KMS-11 (cell line): ENCODE measurements around the gene GPANK1.

ENCODE experiments used
- H2AFZ ChIP-seq: fragments of 200-600 bp; sonication (generic); 2 replicates; pipeline ENCODE4 v1.6.1; 2016; ENCODE audit warnings: antibody characterized with exemption, mixed run types, low read depth
- H3K27ac ChIP-seq: fragments of 200-600 bp; sonication (generic); 2 replicates; pipeline ENCODE4 v1.6.1; 2016; ENCODE audit warnings: mild to moderate bottlenecking, mixed run types
- H3K27me3 ChIP-seq: fragments of 200-600 bp; sonication (generic); 2 replicates; pipeline ENCODE4 v1.6.1; 2017; ENCODE audit warnings: mild to moderate bottlenecking, low read depth, mixed run types, moderate library complexity; ENCODE audit not compliant: insufficient read depth
- H3K36me3 ChIP-seq: fragments of 200-600 bp; sonication (generic); 2 replicates; pipeline ENCODE4 v1.6.1; 2017; ENCODE audit warnings: mild to moderate bottlenecking, mixed run types; ENCODE audit not compliant: insufficient read depth
- H3K4me1 ChIP-seq: fragments of 200-600 bp; sonication (generic); 2 replicates; pipeline ENCODE4 v1.6.1; 2016; ENCODE audit warnings: mild to moderate bottlenecking, low read depth, mixed run types; ENCODE audit not compliant: poor library complexity, severe bottlenecking
- H3K4me2 ChIP-seq: fragments of 200-600 bp; sonication (generic); 2 replicates; pipeline ENCODE4 v1.7.0; 2016; ENCODE audit warnings: mild to moderate bottlenecking, mixed run types
- H3K4me3 ChIP-seq: fragments of 200-600 bp; sonication (generic); IDR thresholded peaks from 2 replicates; pipeline ENCODE4 v1.6.1; 2017; ENCODE audit warnings: low read depth, low read length, mixed read lengths; ENCODE audit not compliant: insufficient read depth
- H3K79me2 ChIP-seq: fragments of 200-600 bp; sonication (generic); 2 replicates; pipeline ENCODE4 v1.6.1; 2016; ENCODE audit warnings: low read depth, mixed run types; ENCODE audit not compliant: insufficient read depth
- H3K9ac ChIP-seq: fragments of 200-600 bp; sonication (generic); 2 replicates; pipeline ENCODE4 v1.6.1; 2016; ENCODE audit warnings: mild to moderate bottlenecking, mixed run types
- H4K20me1 ChIP-seq: fragments of 200-600 bp; sonication (generic); 2 replicates; pipeline ENCODE4 v1.6.1; 2016; ENCODE audit warnings: mild to moderate bottlenecking, mixed run types; ENCODE audit not compliant: insufficient read depth
- CTCF ChIP-seq: fragments of 200-600 bp; sonication (generic); conservative IDR thresholded peaks from 2 replicates; pipeline ENCODE4 v1.6.1; 2017; ENCODE audit warnings: low read depth, mild to moderate bottlenecking, antibody characterized with exemption, low read length, moderate library complexity, mixed read lengths

The GPANK1 gene

GRCh38 chr6:31652925-31653724 lies 11.7 kb downstream of the GPANK1 start:
- H2AFZ ChIP-seq: peak overlapping the region; percentile 72
- TF ChIP-seq CTCF: peak; percentile 32
- no peaks in the 10 kb centered on the region for H4K20me1 ChIP-seq
- peak overlapping the region; percentile 73; the same call in 1 of the 2 replicates for H3K9ac ChIP-seq
- no peaks in the 10 kb centered on the region for H3K27me3 ChIP-seq
- H3K4me3 ChIP-seq: no peak overlapping the region
- peak overlapping the region; percentile 63 for H3K4me2 ChIP-seq
- H3K4me1 ChIP-seq: peaks cover 15% of the 10 kb centered on the region
- no peaks in the 10 kb centered on the region; the same call in 1 of the 2 replicates for H3K36me3 ChIP-seq
- peaks cover 23% of the 10 kb centered on the region for H3K79me2 ChIP-seq
- peak overlapping the region; percentile 75 for H3K27ac ChIP-seq

- no peak for TF ChIP-seq CTCF
- H3K27me3 ChIP-seq: no peaks in the 10 kb centered on the region
- H3K4me3 ChIP-seq: peak overlapping the region; percentile 37
- peak overlapping the region; percentile 63 for H3K4me2 ChIP-seq
- H3K27ac ChIP-seq: peak overlapping the region; percentile 75; the same call in 1 of the 2 replicates
- no peaks in the 10 kb centered on the region for H4K20me1 ChIP-seq
- H3K4me1 ChIP-seq: peaks cover 15% of the 10 kb centered on the region
- peaks cover 23% of the 10 kb centered on the region for H3K79me2 ChIP-seq
- H2AFZ ChIP-seq: peak overlapping the region; percentile 72; the same call in 1 of the 2 replicates
- peaks cover 3% of the 10 kb centered on the region; the same call in 1 of the 2 replicates for H3K36me3 ChIP-seq
- peak overlapping the region; percentile 73; the same call in 1 of the 2 replicates for H3K9ac ChIP-seq
Measured at GRCh38 chr6:31651602-31652191, 13.1 kb downstream of the GPANK1 start.

- Histone ChIP-seq H3K36me3 (peaks cover 3% of the 10 kb centered on the region; the same call in 1 of the 2 replicates), H3K27ac (no peak overlapping the region), H4K20me1 (no peaks in the 10 kb centered on the region), H2AFZ (no peak overlapping the region), H3K27me3 (no peaks in the 10 kb centered on the region), H3K4me2 (no peak overlapping the region), H3K4me3 (no peak overlapping the region), H3K79me2 (peaks cover 8% of the 10 kb centered on the region; the same call in 1 of the 2 replicates), H3K9ac (no peak overlapping the region), H3K4me1 (peaks cover 3% of the 10 kb centered on the region)
- no peak for TF ChIP-seq CTCF
Measured at GRCh38 chr6:31645325-31645724, 19.5 kb downstream of the GPANK1 start.

GRCh38 chr6:31643818-31644454 lies 20.9 kb downstream of the GPANK1 start:
- Histone ChIP-seq H3K27ac (no peak overlapping the region), H3K9ac (no peak overlapping the region), H2AFZ (no peak overlapping the region), H3K4me3 (no peak overlapping the region), H3K36me3 (peaks cover 3% of the 10 kb centered on the region; the same call in 1 of the 2 replicates), H3K79me2 (no peaks in the 10 kb centered on the region), H3K27me3 (no peaks in the 10 kb centered on the region), H4K20me1 (no peaks in the 10 kb centered on the region), H3K4me1 (peaks cover 3% of the 10 kb centered on the region), H3K4me2 (no peak overlapping the region)
- TF ChIP-seq CTCF: no peak
